CD4-positive, CD25-positive, alpha-beta regulatory T cell (primary cell): ENCODE results near the gene STK40. TPM values are rescaled to one million over a fixed set of nuclear protein-coding genes. Genes with fewer than 3 reads are reported as not detected.

Experiments used
- ATAC-seq, 2 donors: fragments of 150-1000 bp; cut with Tn5 transposase; one replicate each; pipeline ENCODE4 v1.10.0; 2021; ENCODE audit warnings: low read depth in 2 of 2, moderate number of reproducible peaks in 2 of 2, moderate library complexity in 1 of 2
- DNase-seq, 3 donors: peaks; one replicate each; pipeline versions ENCODE4 v3.0.0 to v3.0.0-alpha.2; 2012 to 2022; ENCODE audit warnings: mixed read lengths in 1 of 3
- H3K27ac ChIP-seq: one replicate; pipeline ENCODE4 v1.7.0; 2013; ENCODE audit warnings: mild to moderate bottlenecking, low read length; ENCODE audit not compliant: insufficient read depth, poor library complexity, severe bottlenecking
- H3K27me3 ChIP-seq: one replicate; pipeline ENCODE4 v1.7.0; 2013; ENCODE audit warnings: low read length; ENCODE audit not compliant: control insufficient read depth, insufficient read depth
- H3K36me3 ChIP-seq: one replicate; pipeline ENCODE4 v1.7.0; 2013; ENCODE audit warnings: mild to moderate bottlenecking, low read length, moderate library complexity; ENCODE audit not compliant: control insufficient read depth, insufficient read depth
- H3K4me1 ChIP-seq: 2 replicates; pipeline ENCODE4 v1.7.0; 2013; ENCODE audit warnings: mild to moderate bottlenecking, low read length; ENCODE audit not compliant: insufficient read depth, control insufficient read depth, poor library complexity, severe bottlenecking
- H3K4me3 ChIP-seq: one replicate; pipeline ENCODE4 v1.7.0; 2013; ENCODE audit warnings: low read depth, mild to moderate bottlenecking, low read length, moderate library complexity
- H3K9me3 ChIP-seq, 2 experiments: 1 replicate in 1 of 2; 2 replicates in 1 of 2; pipeline ENCODE4 v1.7.0; 2013; ENCODE audit warnings: low read length in 2 of 2, mild to moderate bottlenecking in 1 of 2, moderate library complexity in 1 of 2; ENCODE audit not compliant: control insufficient read depth in 2 of 2
- H3K27ac Mint-ChIP-seq, 3 donors: one replicate each; pipeline ENCODE4 v1.8.0; 2020 to 2022; ENCODE audit warnings: mild to moderate bottlenecking in 3 of 3, mixed read lengths in 3 of 3, moderate library complexity in 2 of 3
- H3K27me3 Mint-ChIP-seq: one replicate; pipeline ENCODE4 v1.8.0; 2022; ENCODE audit warnings: mild to moderate bottlenecking, mixed read lengths
- H3K36me3 Mint-ChIP-seq: one replicate; pipeline ENCODE4 v1.8.0; 2020; ENCODE audit warnings: mixed read lengths
- H3K4me1 Mint-ChIP-seq, 4 donors: one replicate each; pipeline ENCODE4 v1.8.0; 2020 to 2022; ENCODE audit warnings: mixed read lengths in 4 of 4, mild to moderate bottlenecking in 1 of 4
- H3K4me3 Mint-ChIP-seq, 4 donors: one replicate each; pipeline ENCODE4 v1.8.0; 2020 to 2022; ENCODE audit warnings: mild to moderate bottlenecking in 4 of 4, mixed read lengths in 4 of 4, moderate library complexity in 3 of 4
- H3K9me3 Mint-ChIP-seq, 7 donors: one replicate each; pipeline ENCODE4 v1.8.0; 2020 to 2022; ENCODE audit warnings: mixed read lengths in 7 of 7, mild to moderate bottlenecking in 3 of 7, moderate library complexity in 2 of 7
- polyA plus RNA-seq, 4 donors: library from polyadenylated mRNA; unstranded; fragments of 300-500 nt; fragmentation: Illumina TruSeq; gene quantifications; one replicate each; pipeline ENCODE4 v1.2.3, GENCODE V29; 2021
- total RNA-seq: library from RNA; stranded (reverse); gene quantifications from one replicate; pipeline ENCODE4 v1.2.3, GENCODE V29; 2022

STK40 gene
- total and polyA plus RNA-seq, 5 donors from 2014 or later, result 27.1 to 36.4 (median 30.1) TPM

GRCh38 chr1:36366091-36366661 lies 19.5 kb downstream of the STK40 start:
- Histone ChIP-seq H3K27me3 (no peaks in the 10 kb centered on the region), H3K4me1 (peaks cover 45% of the 10 kb centered on the region), H3K9me3 (no peaks in the 10 kb centered on the region), H3K4me3 (peak overlapping the region; percentile 14), H3K36me3 (peaks cover 9% of the 10 kb centered on the region), H3K27ac (peak overlapping the region; percentile 85)
- peaks cover 0 to 55% (median 43%) of the 10 kb centered on the region in 4 donors for H3K4me1 Mint-ChIP-seq
- DNase-seq (peak; percentile 56 to 90 (median 70)), ATAC-seq (peak; percentile 82 to 84)
- no peaks in the 10 kb centered on the region for H3K9me3 Mint-ChIP-seq
- H3K4me3 Mint-ChIP-seq, result peak overlapping the region; percentile 74 to 83 (median 78)
- no peaks in the 10 kb centered on the region for H3K27me3 Mint-ChIP-seq
- H3K36me3 Mint-ChIP-seq, result peaks cover 4% of the 10 kb centered on the region
- H3K27ac Mint-ChIP-seq, result peak overlapping the region; percentile 89 to 98 (median 94)

GRCh38 chr1:36365381-36365780 lies 20.3 kb downstream of the STK40 start:
- ATAC-seq (no peak), DNase-seq (no peak)
- Mint-ChIP-seq H3K27me3 (no peaks in the 10 kb centered on the region), H3K9me3 (no peaks in the 10 kb centered on the region), H3K4me3 (peak overlapping the region in 2 of 4 donors; percentile 33 to 74), H3K27ac (peak overlapping the region; percentile 89 to 98 (median 94)), H3K36me3 (peaks cover 5% of the 10 kb centered on the region), H3K4me1 (peaks cover 0 to 53% (median 43%) of the 10 kb centered on the region in 4 donors)
- Histone ChIP-seq H3K27me3 (no peaks in the 10 kb centered on the region), H3K4me3 (no peak overlapping the region), H3K36me3 (peaks cover 9% of the 10 kb centered on the region), H3K27ac (peak overlapping the region; percentile 85), H3K4me1 (peaks cover 51% of the 10 kb centered on the region), H3K9me3 (no peaks in the 10 kb centered on the region)

- Mint-ChIP-seq H3K36me3 (peaks cover 28% of the 10 kb centered on the region), H3K4me3 (peak overlapping the region in 3 of 4 donors; percentile 6 to 80 (median 41)), H3K4me1 (peaks cover 0 to 22% (median 12%) of the 10 kb centered on the region in 4 donors), H3K27ac (peak overlapping the region; percentile 97 to 99 (median 99)), H3K9me3 (no peaks in the 10 kb centered on the region), H3K27me3 (no peaks in the 10 kb centered on the region)
- Histone ChIP-seq H3K27ac (peak overlapping the region; percentile 71), H3K9me3 (no peaks in the 10 kb centered on the region), H3K27me3 (no peaks in the 10 kb centered on the region), H3K4me3 (no peak overlapping the region), H3K36me3 (peaks cover 34% of the 10 kb centered on the region), H3K4me1 (peaks cover 19% of the 10 kb centered on the region)
- DNase-seq, result peak in 2 of 3 donors; percentile 59 to 83
- peak; percentile 96 to 98 for ATAC-seq
Measured at GRCh38 chr1:36359911-36360550, 25.7 kb downstream of the STK40 start.

- peak overlapping the region in 3 of 4 donors; percentile 6 to 80 (median 41) for H3K4me3 Mint-ChIP-seq
- Histone ChIP-seq H3K4me3 (no peak overlapping the region), H3K9me3 (no peaks in the 10 kb centered on the region), H3K27ac (peak overlapping the region; percentile 71), H3K36me3 (peaks cover 40% of the 10 kb centered on the region), H3K4me1 (peaks cover 19% of the 10 kb centered on the region), H3K27me3 (no peaks in the 10 kb centered on the region)
- H3K27me3 Mint-ChIP-seq, result no peaks in the 10 kb centered on the region
- DNase-seq, result no peak
- peaks cover 29% of the 10 kb centered on the region for H3K36me3 Mint-ChIP-seq
- ATAC-seq, result no peak
- H3K9me3 Mint-ChIP-seq, result no peaks in the 10 kb centered on the region
- peaks cover 0 to 21% (median 12%) of the 10 kb centered on the region in 4 donors for H3K4me1 Mint-ChIP-seq
- H3K27ac Mint-ChIP-seq, result peak overlapping the region; percentile 97 to 99 (median 99)
Measured at GRCh38 chr1:36359383-36359782, 26.3 kb downstream of the STK40 start.

- H3K9me3 Mint-ChIP-seq, result no peaks in the 10 kb centered on the region
- H3K27me3 Mint-ChIP-seq, result no peaks in the 10 kb centered on the region
- H3K4me3 ChIP-seq, result no peak overlapping the region
- H3K27ac ChIP-seq, result no peak overlapping the region
- peaks cover 33% of the 10 kb centered on the region for H3K36me3 Mint-ChIP-seq
- no peaks in the 10 kb centered on the region for H3K27me3 ChIP-seq
- ATAC-seq (no peak), DNase-seq (no peak)
- H3K4me1 Mint-ChIP-seq, result peaks cover 0 to 21% (median 12%) of the 10 kb centered on the region in 4 donors
- peaks cover 47% of the 10 kb centered on the region for H3K36me3 ChIP-seq
- no peaks in the 10 kb centered on the region for H3K9me3 ChIP-seq
- H3K4me1 ChIP-seq, result peaks cover 19% of the 10 kb centered on the region
- peak overlapping the region; percentile 92 to 99 (median 97) for H3K27ac Mint-ChIP-seq
- no peak overlapping the region for H3K4me3 Mint-ChIP-seq
Measured at GRCh38 chr1:36358514-36359084, 27.1 kb downstream of the STK40 start.

GRCh38 chr1:36355811-36356210 lies 29.9 kb downstream of the STK40 start:
- no peak for DNase-seq
- Mint-ChIP-seq H3K4me3 (no peak overlapping the region), H3K9me3 (no peaks in the 10 kb centered on the region), H3K36me3 (peaks cover 28% of the 10 kb centered on the region), H3K27me3 (no peaks in the 10 kb centered on the region), H3K4me1 (peaks cover 0 to 39% (median 16%) of the 10 kb centered on the region in 4 donors), H3K27ac (peak overlapping the region in 1 of 3 donors; percentile 65)
- Histone ChIP-seq H3K36me3 (peaks cover 43% of the 10 kb centered on the region), H3K4me1 (peaks cover 25% of the 10 kb centered on the region), H3K27ac (no peak overlapping the region), H3K4me3 (no peak overlapping the region), H3K27me3 (no peaks in the 10 kb centered on the region), H3K9me3 (no peaks in the 10 kb centered on the region)
- ATAC-seq, result no peak

- no peak overlapping the region for H3K4me3 Mint-ChIP-seq
- peak overlapping the region in 1 of 3 donors; percentile 65 for H3K27ac Mint-ChIP-seq
- H3K4me1 Mint-ChIP-seq, result peaks cover 0 to 38% (median 16%) of the 10 kb centered on the region in 4 donors
- Histone ChIP-seq H3K36me3 (peaks cover 43% of the 10 kb centered on the region), H3K4me3 (no peak overlapping the region), H3K27ac (no peak overlapping the region), H3K27me3 (no peaks in the 10 kb centered on the region), H3K9me3 (no peaks in the 10 kb centered on the region), H3K4me1 (peaks cover 21% of the 10 kb centered on the region)
- ATAC-seq (no peak), DNase-seq (no peak)
- no peaks in the 10 kb centered on the region for H3K9me3 Mint-ChIP-seq
- H3K27me3 Mint-ChIP-seq, result no peaks in the 10 kb centered on the region
- H3K36me3 Mint-ChIP-seq, result peaks cover 22% of the 10 kb centered on the region
Measured at GRCh38 chr1:36354486-36354885, 31.2 kb downstream of the STK40 start.
